ENCODE measurements around the gene PCBP3.

Gene PCBP3

DNA sequence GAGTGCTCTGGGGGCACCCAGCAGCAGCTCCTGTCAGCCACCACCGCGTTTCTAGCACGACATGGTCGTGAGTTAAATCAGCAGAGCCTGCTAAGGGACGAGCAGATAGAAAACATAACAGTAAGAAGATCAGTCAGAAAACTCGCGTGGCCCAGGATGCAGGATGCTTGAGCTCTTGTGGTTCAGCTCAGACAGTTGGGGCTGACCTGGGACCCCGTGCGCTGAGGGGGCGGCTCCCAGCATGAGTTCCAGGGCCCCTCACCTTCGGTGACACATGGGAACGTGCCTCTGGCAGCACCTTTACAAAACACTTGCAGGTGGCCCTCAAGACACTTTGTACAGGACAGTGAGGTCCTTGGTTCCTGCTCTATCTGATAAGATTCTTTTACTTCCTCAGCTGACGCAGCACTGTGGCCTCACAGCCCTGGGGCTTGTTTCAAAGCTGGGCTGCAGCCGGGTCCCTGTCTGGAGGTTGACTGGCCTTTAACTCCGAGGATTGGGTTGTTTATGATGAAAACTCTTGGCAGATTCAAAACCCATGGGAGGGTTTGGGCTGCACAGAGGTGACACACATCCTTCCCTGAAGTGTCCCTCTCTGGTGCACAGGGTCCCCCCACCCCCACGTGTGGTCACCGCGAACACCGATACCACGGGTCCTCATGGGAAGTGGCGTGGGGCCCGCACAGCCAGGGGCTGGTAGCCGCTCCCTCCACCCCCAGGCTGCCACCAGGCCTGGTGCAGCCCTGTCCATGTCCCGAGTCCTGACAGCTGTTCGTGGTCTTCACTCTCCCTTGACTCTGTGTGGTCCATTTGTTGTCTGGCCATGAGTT is 272.7 kb downstream of the PCBP3 start:
- H4K20me1 ChIP-seq: no peaks in the 10 kb centered on the region
- no peaks in the 10 kb centered on the region for H3K27me3 ChIP-seq
- H3K9me3 ChIP-seq (replicated peaks in 1 of 11): no peaks in the 10 kb centered on the region
- H3K27ac ChIP-seq: peak overlapping the region in 9 of 11 experiments; percentile 7 to 77 (median 56); a peak in 17 of 22 replicates
- H3K4me2 ChIP-seq: peak overlapping the region; percentile 78 to 95 (median 86)
- peaks cover 43 to 84% (median 72%) of the 10 kb centered on the region in 10 experiments for H3K4me1 ChIP-seq
- peak overlapping the region in 9 of 11 experiments; percentile 11 to 59 (median 44); a peak in 15 of 22 replicates for H3K9ac ChIP-seq
- peak overlapping the region in 4 of 10 experiments; percentile 9 to 44 (median 18); a peak in 1 of 20 replicates for H3K4me3 ChIP-seq
- peaks cover 0 to 11% (median 0%) of the 10 kb centered on the region in 11 experiments; a peak in 5 of 22 replicates for H3K36me3 ChIP-seq
- TF ChIP-seq Cebpa-rat (IDR thresholded peaks at IDR 0.05): no peak

DNA sequence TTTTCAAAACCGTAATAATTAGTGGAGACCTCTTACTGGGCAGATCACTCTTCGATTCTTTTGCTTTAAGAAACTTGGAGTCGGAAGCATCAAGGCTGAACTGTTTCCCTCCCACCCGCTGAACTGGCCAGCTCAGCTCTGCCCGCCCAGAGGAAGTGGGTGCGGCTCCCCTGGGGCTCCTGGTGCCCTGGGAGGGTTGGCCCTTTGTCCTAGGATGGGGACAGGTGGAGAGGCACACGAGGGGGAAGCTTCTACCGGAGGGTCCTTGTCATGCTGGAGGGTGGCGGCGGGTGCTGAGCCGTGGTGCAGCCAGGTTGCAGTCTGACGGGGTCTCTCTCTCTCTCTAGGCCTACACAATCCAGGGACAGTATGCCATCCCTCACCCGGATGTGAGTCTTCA is 273.7 kb downstream of the PCBP3 start:
- H3K27ac ChIP-seq: peak overlapping the region in 9 of 11 experiments; percentile 6 to 77 (median 56); a peak in 16 of 22 replicates
- H3K9me3 ChIP-seq (replicated peaks in 1 of 11): peaks cover 0 to 7% (median under 1%) of the 10 kb centered on the region in 11 experiments; a peak in 7 of 22 replicates
- H3K4me1 ChIP-seq: peaks cover 43 to 78% (median 67%) of the 10 kb centered on the region in 10 experiments
- no peaks in the 10 kb centered on the region for H3K27me3 ChIP-seq
- H3K4me2 ChIP-seq: peak overlapping the region; percentile 78 to 95 (median 86)
- TF ChIP-seq Cebpa-rat (IDR thresholded peaks at IDR 0.05): no peak
- H3K9ac ChIP-seq: peak overlapping the region in 7 of 11 experiments; percentile 10 to 59 (median 44); a peak in 8 of 22 replicates
- 0 out of 20 replicates have a peak overlapping the region, but pooled peaks of 2 of the 10 experiments have one; percentile 9 to 44 for H3K4me3 ChIP-seq
- H3K36me3 ChIP-seq: peaks cover 0 to 12% (median 0%) of the 10 kb centered on the region in 11 experiments; a peak in 6 of 22 replicates
- no peaks in the 10 kb centered on the region for H4K20me1 ChIP-seq

DNA sequence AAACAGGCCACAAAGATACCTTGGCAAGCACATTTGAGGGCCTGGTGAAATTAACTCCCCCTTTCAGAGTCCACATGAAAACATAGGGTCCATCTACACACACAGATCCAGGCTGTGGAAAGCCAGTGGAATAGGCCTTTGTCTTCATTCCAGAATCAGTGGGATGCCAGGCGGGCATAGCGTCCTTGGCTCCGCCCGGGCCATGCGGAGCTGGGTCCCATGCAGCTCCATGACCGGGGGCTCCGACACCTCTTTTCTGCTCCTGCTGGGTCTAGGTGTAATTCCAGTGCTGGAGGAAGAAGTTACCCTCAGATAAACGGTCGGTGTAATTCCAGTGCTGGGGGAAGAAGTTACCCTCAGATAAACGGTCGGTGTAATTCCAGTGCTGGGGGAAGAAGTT is 274.5 kb downstream of the PCBP3 start:
- H3K36me3 ChIP-seq: peaks cover 0 to 15% (median 4%) of the 10 kb centered on the region in 11 experiments; a peak in 6 of 22 replicates
- H3K4me3 ChIP-seq: no peak overlapping the region
- 0 out of 22 replicates have a peak overlapping the region, but pooled peaks of 1 of the 11 experiments have one; percentile 59 for H3K9ac ChIP-seq
- peaks cover 43 to 70% (median 59%) of the 10 kb centered on the region in 10 experiments for H3K4me1 ChIP-seq
- H3K27me3 ChIP-seq: no peaks in the 10 kb centered on the region
- peak overlapping the region in 7 of 11 experiments; percentile 6 to 77 (median 57); a peak in 12 of 22 replicates for H3K27ac ChIP-seq
- no peak for TF ChIP-seq Cebpa-rat (IDR thresholded peaks at IDR 0.05)
- peaks cover 0 to 15% (median 8%) of the 10 kb centered on the region in 11 experiments; a peak in 18 of 22 replicates for H3K9me3 ChIP-seq (replicated peaks in 1 of 11)
- peak overlapping the region; percentile 78 to 95 (median 86) for H3K4me2 ChIP-seq
- no peaks in the 10 kb centered on the region for H4K20me1 ChIP-seq

- Histone ChIP-seq H3K27me3 (no peaks in the 10 kb centered on the region), H3K4me2 (peak overlapping the region; percentile 68 to 89 (median 76)), H3K4me3 (no peak overlapping the region), H3K4me1 (peaks cover 43 to 65% (median 58%) of the 10 kb centered on the region in 10 experiments), H3K9ac (peak overlapping the region in 9 of 11 experiments; percentile 6 to 47 (median 26); a peak in 8 of 22 replicates), H3K9me3 (replicated peaks in 1 of 11) (peaks cover 0 to 24% (median 17%) of the 10 kb centered on the region in 11 experiments; a peak in 19 of 22 replicates), H3K36me3 (peaks cover 0 to 15% (median 4%) of the 10 kb centered on the region in 11 experiments; a peak in 7 of 22 replicates), H3K27ac (peak overlapping the region in 9 of 11 experiments; percentile 9 to 61 (median 42); a peak in 16 of 22 replicates), H4K20me1 (no peaks in the 10 kb centered on the region)
- no peak for TF ChIP-seq Cebpa-rat (IDR thresholded peaks at IDR 0.05)
Measured at GRCh38 chr21:45918835-45919447, 275.4 kb downstream of the PCBP3 start.

DNA sequence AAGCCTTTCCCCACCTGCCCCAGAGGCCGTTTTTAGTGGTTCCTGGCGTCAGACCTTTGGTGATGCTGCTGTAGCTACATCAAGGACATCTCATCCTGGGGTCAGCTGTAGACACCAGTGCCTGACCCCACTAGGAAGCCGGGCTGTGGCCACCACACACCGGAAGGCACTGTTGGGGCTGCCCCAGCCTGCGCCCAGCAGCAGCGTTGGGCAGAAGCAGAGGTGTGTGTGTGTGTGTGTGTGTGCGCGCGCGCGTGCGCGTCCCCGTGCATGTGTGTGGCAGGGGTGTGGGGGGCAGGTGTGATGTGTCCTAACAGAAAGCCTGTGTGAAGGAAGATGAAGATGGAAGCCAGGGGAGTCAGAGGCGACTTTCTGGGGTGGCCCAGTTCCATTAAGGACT is 276.1 kb downstream of the PCBP3 start:
- Histone ChIP-seq H3K9me3 (replicated peaks in 1 of 11) (peaks cover 0 to 28% (median 21%) of the 10 kb centered on the region in 11 experiments; a peak in 19 of 22 replicates), H3K27ac (peak overlapping the region in 1 of 11 experiments; percentile 61; a peak in 1 of 22 replicates), H3K4me1 (peaks cover 43 to 60% (median 56%) of the 10 kb centered on the region in 10 experiments), H3K27me3 (no peaks in the 10 kb centered on the region), H3K9ac (0 out of 22 replicates have a peak overlapping the region, but pooled peaks of 1 of the 11 experiments have one; percentile 44), H3K4me3 (no peak overlapping the region), H3K4me2 (peak overlapping the region; percentile 68 to 89 (median 76)), H3K36me3 (peaks cover 0 to 15% (median 4%) of the 10 kb centered on the region in 11 experiments; a peak in 6 of 22 replicates), H4K20me1 (no peaks in the 10 kb centered on the region)
- TF ChIP-seq Cebpa-rat (IDR thresholded peaks at IDR 0.05): no peak

DNA sequence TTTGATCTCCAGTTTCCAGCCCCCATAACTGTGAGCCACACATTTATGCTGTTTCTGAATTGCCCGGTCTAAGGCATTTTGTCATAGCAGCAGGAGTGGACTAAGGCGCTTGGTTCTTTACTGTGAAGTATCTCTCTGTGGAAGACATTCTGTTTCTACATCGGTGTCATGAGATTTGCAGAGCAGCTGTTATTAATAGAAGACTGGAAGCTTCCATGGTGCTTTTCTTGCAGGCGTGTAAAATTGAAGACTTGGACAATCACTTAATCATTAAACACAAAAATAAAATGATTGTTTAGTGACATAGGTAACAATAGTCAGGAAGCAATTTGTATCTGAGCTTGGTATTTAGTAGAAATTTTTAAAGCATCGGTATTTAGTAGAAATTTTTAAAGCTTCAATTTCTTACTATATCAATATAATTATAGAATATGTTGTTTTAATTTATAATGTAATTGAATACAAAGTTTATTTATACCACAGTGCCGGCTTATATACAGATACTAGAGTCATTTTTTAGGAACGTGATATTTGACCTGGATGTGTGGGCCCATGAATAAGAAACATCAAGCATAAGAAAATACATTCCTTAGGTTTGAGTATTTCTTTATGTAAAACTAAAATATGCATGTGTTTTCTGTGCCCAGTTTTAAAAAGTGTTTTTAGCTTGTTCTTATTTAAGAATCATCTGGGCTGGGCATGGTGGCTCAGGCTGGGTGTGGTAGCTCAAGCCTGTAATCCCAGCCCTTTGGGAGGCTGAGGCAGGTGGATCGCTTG is 277.5 kb downstream of the PCBP3 start:
- Histone ChIP-seq H3K4me1 (peaks cover 38 to 49% (median 45%) of the 10 kb centered on the region in 10 experiments), H4K20me1 (no peaks in the 10 kb centered on the region), H3K36me3 (peaks cover 0 to 15% (median 4%) of the 10 kb centered on the region in 11 experiments; a peak in 6 of 22 replicates), H3K27me3 (no peaks in the 10 kb centered on the region), H3K4me2 (no peak overlapping the region; a peak in 1 of 22 replicates), H3K9ac (no peak overlapping the region), H3K9me3 (replicated peaks in 1 of 11) (peaks cover 0 to 28% (median 21%) of the 10 kb centered on the region in 11 experiments; a peak in 19 of 22 replicates), H3K4me3 (no peak overlapping the region), H3K27ac (no peak overlapping the region)
- TF ChIP-seq Cebpa-rat (IDR thresholded peaks at IDR 0.05): no peak

- no peaks in the 10 kb centered on the region for H3K27me3 ChIP-seq
- no peak for TF ChIP-seq Cebpa-rat (IDR thresholded peaks at IDR 0.05)
- H3K4me2 ChIP-seq: no peak overlapping the region
- no peaks in the 10 kb centered on the region for H4K20me1 ChIP-seq
- H3K4me1 ChIP-seq: peaks cover 29 to 49% (median 45%) of the 10 kb centered on the region in 10 experiments
- H3K36me3 ChIP-seq: peaks cover 0 to 15% (median 4%) of the 10 kb centered on the region in 11 experiments; a peak in 6 of 22 replicates
- no peak overlapping the region for H3K9ac ChIP-seq
- H3K4me3 ChIP-seq: no peak overlapping the region
- no peak overlapping the region for H3K27ac ChIP-seq
- H3K9me3 ChIP-seq (replicated peaks in 1 of 11): peaks cover 0 to 28% (median 21%) of the 10 kb centered on the region in 11 experiments; a peak in 19 of 22 replicates
Measured at GRCh38 chr21:45921917-45922316, 278.4 kb downstream of the PCBP3 start.

- H3K4me3 ChIP-seq: no peak overlapping the region
Measured at GRCh38 chr21:45922648-45923047, 279.1 kb downstream of the PCBP3 start.

More at GRCh38 chr21:45922648-45923047, 279.1 kb downstream of the PCBP3 start:
- no peak overlapping the region for H3K4me2 ChIP-seq
- no peak overlapping the region for H3K27ac ChIP-seq
- H3K36me3 ChIP-seq: peaks cover 0 to 15% (median 4%) of the 10 kb centered on the region in 11 experiments; a peak in 6 of 22 replicates
- no peak overlapping the region for H3K9ac ChIP-seq
- peaks cover 0 to 28% (median 21%) of the 10 kb centered on the region in 11 experiments; a peak in 19 of 22 replicates for H3K9me3 ChIP-seq (replicated peaks in 1 of 11)
- H3K27me3 ChIP-seq: no peaks in the 10 kb centered on the region
- peaks cover 21 to 45% (median 38%) of the 10 kb centered on the region in 10 experiments for H3K4me1 ChIP-seq
- H4K20me1 ChIP-seq: no peaks in the 10 kb centered on the region
- no peak for TF ChIP-seq Cebpa-rat (IDR thresholded peaks at IDR 0.05)
